Vagina (tissue), 2 donors: ENCODE data around the gene KRTAP10-6. TPM values are rescaled to one million over a fixed set of nuclear protein-coding genes. Genes with fewer than 3 reads are reported as not detected.
A peak's percentile ranks its signal among the peaks of the same experiment; 100 is the strongest.

Experiments
- DNase-seq, 2 donors: peaks; one replicate each; pipeline ENCODE4 v3.0.0-alpha.2; 2017; ENCODE audit errors: extremely low spot score in 2 of 2
- H3K27ac ChIP-seq: fragments of 200-600 bp; sonication (generic); one replicate; pipeline ENCODE4 v1.5.1; 2019
- H3K27me3 ChIP-seq: fragments of 200-600 bp; sonication (generic); one replicate; pipeline ENCODE4 v1.5.1; 2019
- H3K36me3 ChIP-seq, 2 donors: fragments of 200-600 bp; sonication (generic); one replicate each; pipeline ENCODE4 v1.5.1; 2017 to 2019
- H3K4me1 ChIP-seq: fragments of 200-600 bp; sonication (generic); one replicate; pipeline ENCODE4 v1.5.1; 2019
- H3K4me3 ChIP-seq, 2 donors: fragments of 200-600 bp; sonication (generic); 1 replicate in 1 of 2; 2 replicates in 1 of 2; pipeline ENCODE4 v1.5.1; 2016 to 2019
- H3K9me3 ChIP-seq: fragments of 200-600 bp; sonication (generic); one replicate; pipeline ENCODE4 v1.5.1; 2019
- POLR2A ChIP-seq, 2 donors: fragments of 450-650 bp; IDR thresholded peaks; one replicate each; pipeline ENCODE4 v1.6.1; 2017; ENCODE audit warnings: antibody characterized with exemption in 2 of 2, mild to moderate bottlenecking in 2 of 2, moderate library complexity in 2 of 2
- POLR2AphosphoS5 ChIP-seq, 2 donors: sonication (generic); formaldehyde crosslinking; IDR thresholded peaks; one replicate each; pipeline ENCODE4 v1.9.0; 2017; ENCODE audit warnings: antibody characterized with exemption in 2 of 2, mild to moderate bottlenecking in 2 of 2, low read depth in 1 of 2; ENCODE audit not compliant: insufficient read depth in 1 of 2
- intact Hi-C: fragments of 100-400 bp; cut with DNase I; formaldehyde crosslinking; loops from one replicate; pipeline ENCODE4 v1.15.1; 2023
- total RNA-seq: library from RNA; depleted of rRNA; stranded (reverse); fragments of >200 nt; gene quantifications from one replicate; pipeline ENCODE4 v1.2.3, GENCODE V29; 2016
- TF ChIP-seq, protein P1 (sequence below), 3 experiments: fragments of 450-650 bp in 2 of 3; fragments of 200-600 bp in 1 of 3; sonication (generic) in 1 of 3; IDR thresholded peaks; one replicate each; pipeline ENCODE4 v1.5.1; 2017 to 2019; ENCODE audit warnings: antibody characterized with exemption in 3 of 3, mild to moderate bottlenecking in 2 of 3, moderate library complexity in 2 of 3

Gene KRTAP10-6
- total RNA-seq, 1 donor from 2014 or later = not detected

DNA sequence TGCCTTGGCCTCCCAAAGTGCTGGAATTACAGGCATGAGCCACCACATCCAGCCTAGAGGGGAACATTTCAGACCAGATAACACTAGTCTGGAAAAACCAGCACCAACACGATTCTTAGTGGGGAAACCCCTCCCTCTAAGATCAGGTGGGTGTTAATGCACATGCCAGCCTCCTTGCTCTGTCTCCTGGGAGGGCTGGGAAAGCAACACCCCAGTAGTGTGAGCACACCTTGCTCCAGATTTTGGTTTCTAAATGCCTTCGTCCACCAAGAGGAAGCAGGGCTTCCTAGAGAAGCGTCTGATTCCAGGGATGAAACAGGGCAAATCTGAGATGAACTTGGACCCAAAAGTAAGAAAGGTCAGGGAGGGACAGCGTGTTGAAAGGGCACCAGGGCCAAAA, 21.0 kb downstream of the KRTAP10-6 start:
- Histone ChIP-seq H3K27ac (no peak overlapping the region), H3K27me3 (no peaks in the 10 kb centered on the region), H3K4me3 (no peak overlapping the region), H3K4me1 (peaks cover 5% of the 10 kb centered on the region), H3K36me3 (no peaks in the 10 kb centered on the region), H3K9me3 (no peaks in the 10 kb centered on the region)
- no peak for TF ChIP-seq POLR2A (IDR thresholded peaks at IDR 0.05)
- no peak for TF ChIP-seq POLR2AphosphoS5 (IDR thresholded peaks at IDR 0.05; ENCODE audit: insufficient read depth in 1 of 2, low read depth in 1 of 2)
- TF ChIP-seq, protein P1, sequence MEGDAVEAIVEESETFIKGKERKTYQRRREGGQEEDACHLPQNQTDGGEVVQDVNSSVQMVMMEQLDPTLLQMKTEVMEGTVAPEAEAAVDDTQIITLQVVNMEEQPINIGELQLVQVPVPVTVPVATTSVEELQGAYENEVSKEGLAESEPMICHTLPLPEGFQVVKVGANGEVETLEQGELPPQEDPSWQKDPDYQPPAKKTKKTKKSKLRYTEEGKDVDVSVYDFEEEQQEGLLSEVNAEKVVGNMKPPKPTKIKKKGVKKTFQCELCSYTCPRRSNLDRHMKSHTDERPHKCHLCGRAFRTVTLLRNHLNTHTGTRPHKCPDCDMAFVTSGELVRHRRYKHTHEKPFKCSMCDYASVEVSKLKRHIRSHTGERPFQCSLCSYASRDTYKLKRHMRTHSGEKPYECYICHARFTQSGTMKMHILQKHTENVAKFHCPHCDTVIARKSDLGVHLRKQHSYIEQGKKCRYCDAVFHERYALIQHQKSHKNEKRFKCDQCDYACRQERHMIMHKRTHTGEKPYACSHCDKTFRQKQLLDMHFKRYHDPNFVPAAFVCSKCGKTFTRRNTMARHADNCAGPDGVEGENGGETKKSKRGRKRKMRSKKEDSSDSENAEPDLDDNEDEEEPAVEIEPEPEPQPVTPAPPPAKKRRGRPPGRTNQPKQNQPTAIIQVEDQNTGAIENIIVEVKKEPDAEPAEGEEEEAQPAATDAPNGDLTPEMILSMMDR (IDR thresholded peaks at IDR 0.05) = no peak
- intact Hi-C loops = no loop called here
- DNase-seq = peak in 1 of 2 donors; percentile 37

DNA sequence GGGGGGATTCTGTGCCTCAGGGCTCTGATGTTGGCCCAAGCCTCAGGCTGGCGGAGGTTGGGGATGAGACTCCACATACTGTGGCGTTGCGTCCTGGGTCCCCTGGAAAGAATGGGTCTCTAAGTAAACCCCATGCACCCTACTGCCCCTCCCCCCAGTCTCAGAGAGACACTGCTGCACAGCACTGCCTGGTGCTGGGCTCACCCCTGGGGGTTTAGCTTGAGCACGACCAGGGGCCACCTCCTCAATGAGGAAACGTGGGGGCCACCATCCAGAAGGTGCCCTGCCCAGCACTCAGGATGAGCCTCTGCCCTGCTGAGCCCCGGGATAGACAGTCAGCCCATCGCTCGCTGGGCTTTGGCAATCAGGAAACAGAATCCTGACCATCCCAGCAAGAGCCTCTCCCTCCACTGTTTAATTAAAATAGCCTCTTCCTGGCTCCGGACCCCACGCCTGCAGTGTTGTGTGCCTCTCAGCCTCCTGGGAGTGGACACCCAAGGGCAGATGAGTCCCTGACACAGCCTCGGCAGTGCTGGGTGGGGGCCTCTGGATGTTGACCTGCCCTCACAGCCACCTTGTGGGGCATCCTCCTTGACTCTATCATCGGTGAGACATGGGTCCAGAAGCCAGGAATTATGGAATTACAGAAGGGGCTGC, 22.3 kb downstream of the KRTAP10-6 start:
- H3K4me1 ChIP-seq = peaks cover 5% of the 10 kb centered on the region
- no peaks in the 10 kb centered on the region for H3K9me3 ChIP-seq
- no peaks in the 10 kb centered on the region for H3K36me3 ChIP-seq
- TF ChIP-seq POLR2A (IDR thresholded peaks at IDR 0.05) = no peak
- no peak for TF ChIP-seq POLR2AphosphoS5 (IDR thresholded peaks at IDR 0.05; ENCODE audit: insufficient read depth in 1 of 2, low read depth in 1 of 2)
- TF ChIP-seq, protein P1 (IDR thresholded peaks at IDR 0.05) = no peak
- no peaks in the 10 kb centered on the region for H3K27me3 ChIP-seq
- H3K4me3 ChIP-seq = no peak overlapping the region
- intact Hi-C loops = no loop called here
- no peak overlapping the region for H3K27ac ChIP-seq
- DNase-seq = peak; percentile 54 to 90

DNA sequence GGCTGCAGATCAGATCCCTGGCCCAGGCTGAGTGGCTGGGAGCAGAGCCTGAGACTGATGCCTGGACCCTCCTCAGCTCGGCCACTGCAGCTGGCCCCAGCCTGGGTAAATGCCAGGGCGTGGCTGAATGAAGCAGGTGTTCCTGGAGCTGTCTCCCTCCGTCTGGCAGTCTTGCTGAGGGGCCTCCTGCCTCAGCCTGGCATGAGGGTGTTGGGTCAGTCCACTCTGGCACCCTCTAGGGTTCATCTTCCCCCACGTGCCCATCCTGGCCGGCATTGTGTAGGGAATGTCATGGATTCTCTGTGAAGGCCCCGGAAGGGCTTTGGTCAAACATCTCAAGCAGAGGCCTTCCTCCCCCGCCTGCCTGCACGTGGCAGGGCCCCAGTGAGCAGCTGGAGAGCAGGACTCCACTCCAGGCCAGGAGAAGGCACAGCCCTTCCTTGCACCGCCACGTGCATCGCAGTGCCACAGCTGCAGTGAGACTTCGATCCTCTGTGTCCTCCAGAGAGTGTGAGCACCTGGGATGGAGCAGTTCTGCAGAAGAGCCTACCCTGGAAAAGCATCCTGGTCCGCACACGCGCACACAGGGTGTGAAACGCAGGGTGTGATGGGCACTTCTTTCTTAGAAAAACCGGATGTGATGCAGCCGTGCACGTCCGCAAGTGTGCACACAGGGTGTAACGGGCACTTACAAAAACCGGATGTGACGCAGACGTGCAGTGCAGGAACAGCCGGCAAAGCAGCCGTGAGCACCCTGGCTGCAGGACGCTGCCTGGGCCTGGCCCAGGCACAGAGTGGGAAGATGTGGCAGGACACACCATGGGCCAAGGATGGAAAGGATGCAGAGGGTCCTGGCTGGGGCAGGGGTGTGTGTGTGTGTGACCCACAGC, 23.4 kb downstream of the KRTAP10-6 start:
- intact Hi-C loops = no loop called here
- peak; percentile 64 to 89 for DNase-seq
- TF ChIP-seq, protein P1 (IDR thresholded peaks at IDR 0.05) = no peak
- TF ChIP-seq POLR2A (IDR thresholded peaks at IDR 0.05) (no peak), POLR2AphosphoS5 (IDR thresholded peaks at IDR 0.05; ENCODE audit: insufficient read depth in 1 of 2, low read depth in 1 of 2) (no peak)

DNA sequence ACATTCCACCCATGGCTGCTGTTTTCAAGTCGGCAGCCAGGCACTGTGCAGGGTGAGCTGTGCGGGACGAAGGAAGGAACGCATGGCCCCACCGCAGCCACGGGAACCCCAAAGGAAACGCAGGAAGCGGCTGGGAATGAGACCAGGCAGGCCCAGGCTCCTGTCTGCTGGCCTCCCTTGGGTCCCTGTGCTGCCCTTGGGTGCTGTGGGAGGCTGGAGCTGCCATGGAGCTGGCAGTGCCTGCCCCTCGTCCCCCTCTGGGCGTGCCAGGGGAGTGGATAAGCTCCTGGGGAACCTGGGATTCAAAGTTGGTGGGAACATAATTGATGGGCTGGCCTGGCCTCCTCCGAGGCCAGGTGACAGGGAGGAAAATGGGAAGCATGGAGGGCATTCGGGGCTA, 24.0 kb downstream of the KRTAP10-6 start:
- intact Hi-C loops = no loop called here
- Histone ChIP-seq H3K4me3 (no peak overlapping the region), H3K4me1 (no peaks in the 10 kb centered on the region), H3K9me3 (no peaks in the 10 kb centered on the region), H3K27me3 (no peaks in the 10 kb centered on the region), H3K36me3 (no peaks in the 10 kb centered on the region), H3K27ac (no peak overlapping the region)
- TF ChIP-seq POLR2A (IDR thresholded peaks at IDR 0.05) (no peak), POLR2AphosphoS5 (IDR thresholded peaks at IDR 0.05; ENCODE audit: insufficient read depth in 1 of 2, low read depth in 1 of 2) (no peak)
- TF ChIP-seq, protein P1 (IDR thresholded peaks at IDR 0.05) = no peak
- DNase-seq = peak in 1 of 2 donors; percentile 49

More for the DNA sequence above, 23.4 kb downstream of the KRTAP10-6 start:
- H3K27me3 ChIP-seq = no peaks in the 10 kb centered on the region
- H3K4me1 ChIP-seq = no peaks in the 10 kb centered on the region
- H3K36me3 ChIP-seq = no peaks in the 10 kb centered on the region
- no peak overlapping the region for H3K27ac ChIP-seq
- no peaks in the 10 kb centered on the region for H3K9me3 ChIP-seq
- H3K4me3 ChIP-seq = no peak overlapping the region
